ENCODE data around the gene PDE4B.
"Not testable (repeated sequence)": the region's sequence is repeated elsewhere in the genome, so short reads cannot be mapped to it uniquely, and the experiment has no call there.

PDE4B gene

GRCh38 chr1:65953170-65953569 is 160.5 kb downstream of the PDE4B start:
- no peak for DNase-seq (ENCODE audit: low spot score)

- DNase-seq (ENCODE audit: low spot score), result no peak
These were observed 162.4 kb downstream of the PDE4B start for GRCh38 chr1:65955071-65955470.

- DNase-seq (ENCODE audit: low spot score), result no peak
These were observed 162.8 kb downstream of the PDE4B start for GRCh38 chr1:65955503-65955902.

- peak; percentile 50 for DNase-seq (ENCODE audit: low spot score)
These were observed 166.1 kb downstream of the PDE4B start for GRCh38 chr1:65958561-65959350.

- DNase-seq (ENCODE audit: low spot score), result no peak
These were observed 167.3 kb downstream of the PDE4B start for GRCh38 chr1:65959896-65960567.

- DNase-seq (ENCODE audit: low spot score), result no peak
These were observed 170.6 kb downstream of the PDE4B start for GRCh38 chr1:65963156-65963888.

GRCh38 chr1:65964123-65964522 is 171.4 kb downstream of the PDE4B start:
- DNase-seq (ENCODE audit: low spot score), result no peak

- DNase-seq (ENCODE audit: low spot score), result no peak
These were observed 172.7 kb downstream of the PDE4B start for GRCh38 chr1:65965112-65965996.

GRCh38 chr1:65967492-65967891 is 174.8 kb downstream of the PDE4B start:
- DNase-seq (ENCODE audit: low spot score), result not testable (repeated sequence)

- no peak for DNase-seq (ENCODE audit: low spot score)
These were observed 178.9 kb downstream of the PDE4B start for GRCh38 chr1:65971547-65971946.

GRCh38 chr1:65975708-65976107 is 183.0 kb downstream of the PDE4B start:
- DNase-seq (ENCODE audit: low spot score), result no peak

- DNase-seq (ENCODE audit: low spot score), result no peak
These were observed 186.7 kb downstream of the PDE4B start for GRCh38 chr1:65979136-65980044.

GRCh38 chr1:65980237-65980636 is 187.5 kb downstream of the PDE4B start:
- DNase-seq (ENCODE audit: low spot score), result no peak

- no peak for DNase-seq (ENCODE audit: low spot score)
These were observed 190.8 kb downstream of the PDE4B start for GRCh38 chr1:65983500-65983899.

- no peak for DNase-seq (ENCODE audit: low spot score)
These were observed 192.8 kb downstream of the PDE4B start for GRCh38 chr1:65985393-65986066.

GRCh38 chr1:65986146-65986545 is 193.5 kb downstream of the PDE4B start:
- no peak for DNase-seq (ENCODE audit: low spot score)

- DNase-seq (ENCODE audit: low spot score), result no peak
These were observed 197.5 kb downstream of the PDE4B start for GRCh38 chr1:65990161-65990560.

- DNase-seq (ENCODE audit: low spot score), result no peak
These were observed 199.0 kb downstream of the PDE4B start for GRCh38 chr1:65991694-65992093.

GRCh38 chr1:65992165-65992821 is 199.6 kb downstream of the PDE4B start:
- no peak for DNase-seq (ENCODE audit: low spot score)

- no peak for DNase-seq (ENCODE audit: low spot score)
These were observed 200.2 kb downstream of the PDE4B start for GRCh38 chr1:65992831-65993271.

Data from CD4-positive, alpha-beta T cell treated with Interleukin-6 at 100 ng/mL for 8 hours (primary cell).